Stomach (tissue), 4 donors: Measurements from ENCODE around the gene ERICH2.

ENCODE experiments used
- EP300 ChIP-seq: sonication (generic); formaldehyde crosslinking; IDR thresholded peaks from one replicate; pipeline ENCODE4 v1.6.1; 2017; ENCODE audit warnings: antibody characterized with exemption
- TF ChIP-seq, protein P1 (sequence below), 7 experiments: fragments of 450-650 bp in 4 of 7; fragments of 200-600 bp in 3 of 7; sonication (generic) in 3 of 7; IDR thresholded peaks; one replicate each; pipeline ENCODE4 v1.5.1; 2016 to 2019; ENCODE audit warnings: antibody characterized with exemption in 7 of 7, control low read depth in 2 of 7, mild to moderate bottlenecking in 1 of 7

- TF ChIP-seq, protein P1, sequence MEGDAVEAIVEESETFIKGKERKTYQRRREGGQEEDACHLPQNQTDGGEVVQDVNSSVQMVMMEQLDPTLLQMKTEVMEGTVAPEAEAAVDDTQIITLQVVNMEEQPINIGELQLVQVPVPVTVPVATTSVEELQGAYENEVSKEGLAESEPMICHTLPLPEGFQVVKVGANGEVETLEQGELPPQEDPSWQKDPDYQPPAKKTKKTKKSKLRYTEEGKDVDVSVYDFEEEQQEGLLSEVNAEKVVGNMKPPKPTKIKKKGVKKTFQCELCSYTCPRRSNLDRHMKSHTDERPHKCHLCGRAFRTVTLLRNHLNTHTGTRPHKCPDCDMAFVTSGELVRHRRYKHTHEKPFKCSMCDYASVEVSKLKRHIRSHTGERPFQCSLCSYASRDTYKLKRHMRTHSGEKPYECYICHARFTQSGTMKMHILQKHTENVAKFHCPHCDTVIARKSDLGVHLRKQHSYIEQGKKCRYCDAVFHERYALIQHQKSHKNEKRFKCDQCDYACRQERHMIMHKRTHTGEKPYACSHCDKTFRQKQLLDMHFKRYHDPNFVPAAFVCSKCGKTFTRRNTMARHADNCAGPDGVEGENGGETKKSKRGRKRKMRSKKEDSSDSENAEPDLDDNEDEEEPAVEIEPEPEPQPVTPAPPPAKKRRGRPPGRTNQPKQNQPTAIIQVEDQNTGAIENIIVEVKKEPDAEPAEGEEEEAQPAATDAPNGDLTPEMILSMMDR (IDR thresholded peaks at IDR 0.05), result no peak
- no peak for TF ChIP-seq EP300
Measured at GRCh38 chr2:170818752-170819470, 48.7 kb downstream of the ERICH2 start.
